A549 (cell line): Measurements from ENCODE around the gene STIM1. TPM values are rescaled to one million over a fixed set of nuclear protein-coding genes. Genes with fewer than 3 reads are reported as not detected.

Source experiments
- ATAC-seq, 2 experiments: fragments of 200-7000 bp in 1 of 2; fragments of >200 bp in 1 of 2; cut with Nextera tagmentation in 1 of 2; cut with Tn5 transposase in 1 of 2; 3 replicates each; pipeline versions ENCODE4 v1.8.0 to v1.9.1; 2018 to 2020; ENCODE audit warnings: mild to moderate bottlenecking in 1 of 2, moderate library complexity in 1 of 2
- CTCF ChIA-PET: fragments of 300-600 bp; sonication (Branson Sonifier 250); formaldehyde crosslinking; extraction: SDS; loops from one replicate; lab custom pipeline; 2021; ENCODE audit warnings: antibody characterized with exemption, inconsistent platforms; lab: Yijun Ruan, JAX
- POLR2A ChIA-PET: fragments of 350-600 bp; formaldehyde crosslinking; extraction: SDS; loops from one replicate; lab custom pipeline; 2021; ENCODE audit warnings: antibody characterized with exemption, inconsistent platforms; lab: Yijun Ruan, JAX
- DNase-seq, 2 experiments: peaks; one replicate each; pipeline versions ENCODE4 v3.0.0 to v3.0.0-alpha.2; 2011 to 2016; ENCODE audit warnings: low read depth in 1 of 2, low spot score in 1 of 2
- FAIRE-seq: peaks from 2 replicates; lab custom pipeline; 2011; peaks lifted over from hg19 to GRCh38; lab: Jason Lieb, UNC
- H3K27ac ChIP-seq, 2 experiments: fragments of >200 bp; sonication (Bioruptor Twin); formaldehyde crosslinking; 3 replicates each; pipeline ENCODE4 v1.5.1; 2016 to 2017
- H3K4me1 ChIP-seq: fragments of >200 bp; sonication (Bioruptor Twin); formaldehyde crosslinking; 3 replicates; pipeline ENCODE4 v1.6.1; 2016
- H3K4me2 ChIP-seq: fragments of >200 bp; sonication (Bioruptor Twin); formaldehyde crosslinking; 3 replicates; pipeline ENCODE4 v1.6.1; 2016
- H3K4me3 ChIP-seq: fragments of >200 bp; sonication (Bioruptor Twin); formaldehyde crosslinking; 3 replicates; pipeline ENCODE4 v1.5.1; 2016
- H3K9me3 ChIP-seq: fragments of >200 bp; sonication (Bioruptor Twin); formaldehyde crosslinking; 3 replicates; pipeline ENCODE4 v1.6.1; 2016
- CTCF ChIP-seq: fragments of >200 bp; sonication (Bioruptor Twin); formaldehyde crosslinking; IDR thresholded peaks from 3 replicates; pipeline ENCODE4 v1.5.1; 2016
- EHF ChIP-seq: fragments of 250-450 bp; sonication (Bioruptor Pico); IDR thresholded peaks from 2 replicates; pipeline ENCODE4 v1.5.0; 2020; ENCODE audit warnings: mild to moderate bottlenecking
- FOSL2 ChIP-seq, 2 experiments: fragments of 450-650 bp in 1 of 2; fragments of >200 bp in 1 of 2; sonication (Bioruptor Twin) in 1 of 2; formaldehyde crosslinking; IDR thresholded peaks; 2 replicates each; pipeline versions ENCODE4 v1.5.0 to v1.6.1; 2016 to 2020; ENCODE audit warnings: mild to moderate bottlenecking in 1 of 2, moderate library complexity in 1 of 2
- GATA3 ChIP-seq: IDR thresholded peaks from 2 replicates; pipeline ENCODE4 v1.6.1; 2012; ENCODE audit warnings: borderline replicate concordance
- PBX3 ChIP-seq: IDR thresholded peaks from 2 replicates; pipeline ENCODE4 v1.6.1; 2012
- RAD21 ChIP-seq, 2 experiments: fragments of >200 bp in 1 of 2; sonication (Bioruptor Twin) in 1 of 2; formaldehyde crosslinking in 1 of 2; IDR thresholded peaks in 1 of 2; conservative IDR thresholded peaks in 1 of 2; 2 replicates in 1 of 2; 3 replicates in 1 of 2; pipeline ENCODE4 v1.6.1; 2012 to 2018; ENCODE audit warnings: inconsistent platforms in 1 of 2
- SMC3 ChIP-seq: fragments of >200 bp; sonication (Bioruptor Twin); formaldehyde crosslinking; IDR thresholded peaks from 3 replicates; pipeline ENCODE4 v1.6.1; 2018; ENCODE audit warnings: inconsistent platforms
- SREBF2 ChIP-seq: fragments of 450-650 bp; IDR thresholded peaks from 2 replicates; pipeline ENCODE4 v1.6.1; 2014; ENCODE audit warnings: mild to moderate bottlenecking, moderate library complexity
- ZNF302 ChIP-seq: fragments of 250-450 bp; sonication (Bioruptor Pico); IDR thresholded peaks from 2 replicates; pipeline ENCODE4 v1.9.0; 2021; ENCODE audit warnings: inconsistent platforms, mild to moderate bottlenecking, moderate library complexity
- WGBS: methylation state at CpG from one replicate; pipeline ENCODE4 v1.1.6; 2017; ENCODE audit errors: missing lambda C conversion rate; 5-methylcytosine and 5-hydroxymethylcytosine counted together
- polyA plus RNA-seq, 4 experiments: library from polyadenylated mRNA; depleted of rRNA in 3 of 4; stranded (reverse); fragments of >200 nt; fragmentation: RNase III in 1 of 4; extraction: RNeasy Plus Mini Kit Qiagen cat#74134 plus additional on column Dnase treatment in 1 of 4; gene quantifications; 2 replicates in 3 of 4; 3 replicates in 1 of 4; pipeline ENCODE4 v1.2.3, GENCODE V29; 2011 to 2017
- TF ChIP-seq, protein P1 (sequence below): fragments of 450-650 bp; IDR thresholded peaks from 2 replicates; pipeline ENCODE4 v1.6.1; 2014; ENCODE audit warnings: antibody characterized with exemption

The STIM1 gene
- polyA plus RNA-seq, 2 of the 4 experiments (the other 2 are of a cell fraction): 35.2 to 38.7 TPM

DNA sequence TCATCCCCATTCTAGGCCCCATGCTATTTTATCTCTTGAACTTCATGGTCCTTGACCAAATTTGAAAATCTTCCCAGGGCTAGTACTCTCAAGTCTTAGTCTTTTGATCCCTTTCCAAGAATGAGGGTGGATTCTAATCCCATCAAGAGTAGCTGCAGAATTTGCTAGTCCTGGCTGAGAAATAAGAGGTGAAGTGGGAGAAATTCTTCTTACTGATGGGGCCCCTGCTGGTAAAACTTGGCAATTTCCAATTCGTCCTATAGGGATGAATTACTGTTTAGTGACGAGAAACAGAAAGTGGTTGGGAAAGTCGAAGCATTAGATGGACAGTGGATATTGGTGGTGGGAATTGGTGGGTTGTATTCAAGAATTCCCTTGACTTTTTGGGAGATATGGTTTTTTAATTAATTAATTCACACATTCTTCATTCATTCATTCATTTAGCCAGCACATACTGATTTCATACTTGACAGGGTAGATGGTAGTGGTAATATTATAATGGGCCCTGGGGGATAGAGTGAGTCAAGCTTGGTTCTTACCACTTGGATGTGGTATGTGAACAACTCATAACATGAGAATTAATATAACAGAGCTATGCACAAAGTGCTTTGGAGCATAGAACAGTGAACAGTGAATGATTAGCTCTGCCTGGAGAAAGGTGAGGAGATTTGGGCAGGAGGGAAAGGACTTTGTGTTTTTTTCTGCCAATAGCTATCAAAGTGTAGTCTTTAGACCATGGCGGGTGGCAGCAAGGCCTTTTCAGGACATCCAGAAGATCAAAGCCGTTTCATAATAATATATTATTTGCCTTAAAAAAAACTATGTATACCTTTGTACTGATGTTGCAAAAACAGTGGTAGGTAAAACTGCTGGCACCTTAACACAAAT is 103.8 kb downstream of the STIM1 start:
- Histone ChIP-seq H3K4me2 (peak overlapping the region; percentile 75), H3K27ac (peak overlapping the region; percentile 40 to 51; a peak in 5 of 6 replicates), H3K4me1 (peaks cover 39% of the 10 kb centered on the region), H3K4me3 (0 out of 3 replicates have a peak overlapping the region, but pooled peaks have one; percentile 7), H3K9me3 (no peaks in the 10 kb centered on the region)
- peak; percentile 53 to 54 for DNase-seq
- peak; percentile 89 to 92 for ATAC-seq
- TF ChIP-seq CTCF (peak; percentile 34; the same call in 2 of the 3 replicates), PBX3 (no peak), SMC3 (peak; percentile 30; the same call in 1 of the 3 replicates), RAD21 (conservative IDR thresholded peaks at IDR 0.05 in 1 of 2, IDR thresholded peaks at IDR 0.05 in 1 of 2) (peak; percentile 16 to 45; a peak in 2 of 5 replicates), GATA3 (peak; percentile 25; the same call in 1 of the 2 replicates), FOSL2 (IDR thresholded peaks at IDR 0.05) (no peak), FOSL2 (CRISPR knock-in tag; IDR thresholded peaks at IDR 0.05) (peak; percentile 30; the same call in 1 of the 2 replicates)
- TF ChIP-seq, protein P1, sequence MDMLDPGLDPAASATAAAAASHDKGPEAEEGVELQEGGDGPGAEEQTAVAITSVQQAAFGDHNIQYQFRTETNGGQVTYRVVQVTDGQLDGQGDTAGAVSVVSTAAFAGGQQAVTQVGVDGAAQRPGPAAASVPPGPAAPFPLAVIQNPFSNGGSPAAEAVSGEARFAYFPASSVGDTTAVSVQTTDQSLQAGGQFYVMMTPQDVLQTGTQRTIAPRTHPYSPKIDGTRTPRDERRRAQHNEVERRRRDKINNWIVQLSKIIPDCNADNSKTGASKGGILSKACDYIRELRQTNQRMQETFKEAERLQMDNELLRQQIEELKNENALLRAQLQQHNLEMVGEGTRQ: no peak
- ChIA-PET CTCF (interaction anchor here (0.6 to 4.7 kb wide), 10 partner anchors 11 to 149 kb away, joined by 3 to 36 read pairs (median 4); partner anchors contain the start of gene STIM1), POLR2A (no interaction called here)
- no peak for FAIRE-seq
- 27% methylated on average over 5 of the region's 5 CpGs for WGBS

DNA sequence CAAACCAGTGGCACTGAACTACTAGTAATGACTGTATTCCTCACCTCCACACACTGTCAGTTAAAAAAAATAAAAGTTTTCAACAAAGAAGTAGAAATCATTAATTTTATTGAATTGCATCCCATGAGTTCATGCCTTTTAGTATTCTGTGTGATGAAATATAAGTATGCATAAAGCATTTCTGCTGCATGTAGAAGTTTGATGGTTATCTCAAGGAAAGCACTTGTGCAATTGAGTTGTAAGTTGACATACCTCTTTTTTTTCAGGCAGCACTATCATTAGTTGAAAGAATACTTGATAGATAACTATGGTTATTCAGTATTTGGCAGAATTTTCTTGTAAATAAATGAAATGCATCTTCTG is 104.4 kb downstream of the STIM1 start:
- TF ChIP-seq ZNF302 (no peak), SREBF2 (no peak), EHF (CRISPR knock-in tag) (no peak), GATA3 (peak; percentile 23; the same call in 1 of the 2 replicates)
- H3K9me3 ChIP-seq: no peaks in the 10 kb centered on the region
- ChIA-PET POLR2A (no interaction called here), CTCF (interaction anchor here (0.6 to 4.7 kb wide), 6 partner anchors 12 to 113 kb away, joined by 3 to 36 read pairs (median 8); partner anchors contain the start of gene STIM1)
- peak overlapping the region; percentile 37 to 40; a peak in 4 of 6 replicates for H3K27ac ChIP-seq
- peak; percentile 51 for FAIRE-seq
- peak overlapping the region; percentile 75 for H3K4me2 ChIP-seq
- no peak overlapping the region for H3K4me3 ChIP-seq
- peaks cover 39% of the 10 kb centered on the region for H3K4me1 ChIP-seq
- ATAC-seq: 0 out of 6 replicates have a peak, but pooled peaks of 1 of the 2 experiments have one; percentile 11
- DNase-seq: no peak

- H3K4me2 ChIP-seq: peak overlapping the region; percentile 22
- CTCF ChIA-PET: interaction anchor here (0.6 to 1.2 kb wide), 2 partner anchors 50 to 154 kb away, joined by 4 read pairs; partner anchors contain the start of gene PGAP2
- H3K27ac ChIP-seq: peak overlapping the region in 1 of 2 experiments; percentile 15; a peak in 1 of 6 replicates
- FAIRE-seq (no peak), DNase-seq (no peak), ATAC-seq (no peak)
- POLR2A ChIA-PET: no interaction called here
- H3K9me3 ChIP-seq: no peaks in the 10 kb centered on the region
- peaks cover 39% of the 10 kb centered on the region for H3K4me1 ChIP-seq
- WGBS: 81% methylated on average over 1 of the region's 1 CpG
- TF ChIP-seq PBX3: no peak
- H3K4me3 ChIP-seq: no peak overlapping the region
These were observed 107.0 kb downstream of the STIM1 start for GRCh38 chr11:3962406-3962840.
